ENCODE measurements around the gene COASY.

DNA sequence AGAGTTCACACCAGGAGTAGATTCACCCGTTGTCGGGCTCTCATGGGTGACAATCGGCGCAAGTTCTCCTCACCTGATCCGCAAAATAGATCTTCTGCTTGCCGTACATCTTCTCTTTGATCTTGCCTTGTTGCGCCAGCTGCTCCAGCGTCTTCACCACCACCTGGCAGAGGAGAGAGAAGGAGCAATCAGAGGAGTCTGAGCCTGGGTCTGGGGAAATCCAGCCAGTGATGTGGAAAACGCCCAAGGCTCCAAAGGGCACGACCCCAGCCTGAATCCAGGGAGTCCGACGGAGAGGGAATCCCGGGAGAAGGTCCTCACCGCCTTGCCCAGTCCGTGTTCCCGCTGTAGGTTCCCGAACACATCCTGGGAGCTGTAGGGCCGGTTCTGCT lies 15.2 kb downstream of the COASY start:
- TF ChIP-seq, protein P1, sequence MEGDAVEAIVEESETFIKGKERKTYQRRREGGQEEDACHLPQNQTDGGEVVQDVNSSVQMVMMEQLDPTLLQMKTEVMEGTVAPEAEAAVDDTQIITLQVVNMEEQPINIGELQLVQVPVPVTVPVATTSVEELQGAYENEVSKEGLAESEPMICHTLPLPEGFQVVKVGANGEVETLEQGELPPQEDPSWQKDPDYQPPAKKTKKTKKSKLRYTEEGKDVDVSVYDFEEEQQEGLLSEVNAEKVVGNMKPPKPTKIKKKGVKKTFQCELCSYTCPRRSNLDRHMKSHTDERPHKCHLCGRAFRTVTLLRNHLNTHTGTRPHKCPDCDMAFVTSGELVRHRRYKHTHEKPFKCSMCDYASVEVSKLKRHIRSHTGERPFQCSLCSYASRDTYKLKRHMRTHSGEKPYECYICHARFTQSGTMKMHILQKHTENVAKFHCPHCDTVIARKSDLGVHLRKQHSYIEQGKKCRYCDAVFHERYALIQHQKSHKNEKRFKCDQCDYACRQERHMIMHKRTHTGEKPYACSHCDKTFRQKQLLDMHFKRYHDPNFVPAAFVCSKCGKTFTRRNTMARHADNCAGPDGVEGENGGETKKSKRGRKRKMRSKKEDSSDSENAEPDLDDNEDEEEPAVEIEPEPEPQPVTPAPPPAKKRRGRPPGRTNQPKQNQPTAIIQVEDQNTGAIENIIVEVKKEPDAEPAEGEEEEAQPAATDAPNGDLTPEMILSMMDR (IDR thresholded peaks at IDR 0.05; ENCODE audit: low read length), result no peak
- TF ChIP-seq EZH2 (optimal IDR thresholded peaks at IDR 0.05; ENCODE audit: low read depth, low read length) (no peak), EZH2phosphoT487 (IDR thresholded peaks at IDR 0.05; ENCODE audit: low read length) (no peak)
